Mesenchymal stem cell (in vitro differentiated cells and primary cell): ENCODE measurements around the gene GGN.
A peak's percentile ranks its signal among the peaks of the same experiment; 100 is the strongest.

Source experiments
- DNase-seq: peaks from one replicate; pipeline ENCODE4 v3.0.0-alpha.2; 2013
- H2AFZ ChIP-seq: one replicate; pipeline ENCODE4 v1.6.1; 2013; ENCODE audit warnings: low read depth, mild to moderate bottlenecking, control low read depth, inconsistent platforms, low read length, moderate library complexity
- H2AK5ac ChIP-seq: 2 replicates; pipeline ENCODE4 v1.6.1; 2013; ENCODE audit warnings: low read length, moderate library complexity, mild to moderate bottlenecking, inconsistent platforms; ENCODE audit not compliant: severe bottlenecking
- H2BK120ac ChIP-seq: one replicate; pipeline ENCODE4 v1.6.1; 2013; ENCODE audit warnings: low read depth, mild to moderate bottlenecking, inconsistent platforms, low read length, moderate library complexity
- H2BK12ac ChIP-seq, 2 experiments: one replicate each; pipeline ENCODE4 v1.6.1; 2013; ENCODE audit warnings: inconsistent platforms in 2 of 2, low read length in 2 of 2, mild to moderate bottlenecking in 2 of 2, moderate library complexity in 2 of 2, control low read depth in 1 of 2
- H2BK15ac ChIP-seq: one replicate; pipeline ENCODE4 v1.6.1; 2013; ENCODE audit warnings: mild to moderate bottlenecking, low read depth, inconsistent platforms; ENCODE audit not compliant: poor library complexity, severe bottlenecking
- H2BK5ac ChIP-seq: 2 replicates; pipeline ENCODE4 v1.6.1; 2013; ENCODE audit warnings: low read depth, mild to moderate bottlenecking, low read length, control low read depth, inconsistent platforms; ENCODE audit not compliant: poor library complexity, severe bottlenecking
- H3K14ac ChIP-seq, 2 experiments: one replicate each; pipeline ENCODE4 v1.6.1; 2013; ENCODE audit warnings: inconsistent platforms in 2 of 2, low read length in 2 of 2, control low read depth in 1 of 2, mild to moderate bottlenecking in 1 of 2, moderate library complexity in 1 of 2
- H3K18ac ChIP-seq, 2 experiments: one replicate each; pipeline ENCODE4 v1.6.1; 2013; ENCODE audit warnings: inconsistent platforms in 2 of 2, low read length in 2 of 2, control low read depth in 1 of 2, low read depth in 1 of 2, mild to moderate bottlenecking in 1 of 2
- H3K23ac ChIP-seq, 2 experiments: one replicate each; pipeline ENCODE4 v1.6.1; 2013; ENCODE audit warnings: inconsistent platforms in 2 of 2, low read length in 2 of 2, mild to moderate bottlenecking in 2 of 2, moderate library complexity in 2 of 2, control low read depth in 1 of 2
- H3K27ac ChIP-seq: 2 replicates; pipeline ENCODE4 v1.5.1; 2013; ENCODE audit warnings: mild to moderate bottlenecking, moderate library complexity, low read length, control low read depth, inconsistent platforms; ENCODE audit not compliant: poor library complexity, severe bottlenecking
- H3K27me3 ChIP-seq, 2 experiments: 2 replicates each; pipeline versions ENCODE4 v1.6.1 to v1.7.0; 2013; ENCODE audit warnings: low read length in 2 of 2, mild to moderate bottlenecking in 2 of 2, moderate library complexity in 2 of 2, control low read depth in 1 of 2, inconsistent platforms in 1 of 2; ENCODE audit not compliant: control insufficient read depth in 1 of 2, insufficient read depth in 1 of 2
- H3K36me3 ChIP-seq, 2 experiments: 2 replicates each; pipeline versions ENCODE4 v1.6.1 to v1.7.0; 2013; ENCODE audit warnings: low read length in 2 of 2, control low read depth in 1 of 2, inconsistent platforms in 1 of 2, low read depth in 1 of 2, mild to moderate bottlenecking in 1 of 2; ENCODE audit not compliant: insufficient read depth in 2 of 2, control insufficient read depth in 1 of 2
- H3K4ac ChIP-seq, 2 experiments: one replicate each; pipeline ENCODE4 v1.6.1; 2013; ENCODE audit warnings: inconsistent platforms in 2 of 2, low read length in 2 of 2, mild to moderate bottlenecking in 2 of 2, moderate library complexity in 2 of 2, control low read depth in 1 of 2, low read depth in 1 of 2
- H3K4me1 ChIP-seq: 2 replicates; pipeline ENCODE4 v1.6.1; 2013; ENCODE audit warnings: low read depth, low read length, control low read depth; ENCODE audit not compliant: control insufficient read depth, insufficient read depth
- H3K4me2 ChIP-seq: 2 replicates; pipeline ENCODE4 v1.6.1; 2013; ENCODE audit warnings: low read length, mild to moderate bottlenecking, inconsistent platforms; ENCODE audit not compliant: poor library complexity, severe bottlenecking
- H3K4me3 ChIP-seq, 2 experiments: 2 replicates each; pipeline versions ENCODE4 v1.5.1 to v1.7.0; 2013; ENCODE audit warnings: low read length in 2 of 2, mild to moderate bottlenecking in 2 of 2, control low read depth in 1 of 2, low read depth in 1 of 2; ENCODE audit not compliant: insufficient read depth in 1 of 2
- H3K79me1 ChIP-seq: replicated peaks from 2 replicates; pipeline ENCODE4 v1.6.1; 2013; ENCODE audit warnings: mild to moderate bottlenecking, control low read depth, low read length, inconsistent platforms; ENCODE audit not compliant: poor library complexity, severe bottlenecking
- H3K9ac ChIP-seq: 2 replicates; pipeline ENCODE4 v1.7.0; 2013; ENCODE audit warnings: mild to moderate bottlenecking, low read length, moderate library complexity
- H3K9me3 ChIP-seq: 2 replicates; pipeline ENCODE4 v1.7.0; 2013; ENCODE audit warnings: mild to moderate bottlenecking, low read length; ENCODE audit not compliant: control insufficient read depth
- H4K8ac ChIP-seq: one replicate; pipeline ENCODE4 v1.6.1; 2013; ENCODE audit warnings: inconsistent platforms, mild to moderate bottlenecking, low read length, moderate library complexity
- H4K91ac ChIP-seq: one replicate; pipeline ENCODE4 v1.6.1; 2013; ENCODE audit warnings: mild to moderate bottlenecking, low read length, inconsistent platforms
- WGBS: methylation state at CpG from one replicate; pipeline ENCODE4 v1.1.7; 2013; ENCODE audit warnings: mixed read lengths; 5-methylcytosine and 5-hydroxymethylcytosine counted together

Gene GGN

GRCh38 chr19:38361633-38362075 is 26.2 kb downstream of the GGN start:
- no peak overlapping the region for H3K27ac ChIP-seq
- H2BK5ac ChIP-seq: no peak overlapping the region
- no peak overlapping the region for H2BK120ac ChIP-seq
- peaks cover 13% of the 10 kb centered on the region for H3K4me1 ChIP-seq
- no peaks in the 10 kb centered on the region for H3K9me3 ChIP-seq
- H2AK5ac ChIP-seq: no peak overlapping the region
- H3K4ac ChIP-seq: no peak overlapping the region
- H4K91ac ChIP-seq: no peak overlapping the region
- H2AFZ ChIP-seq: peak overlapping the region; percentile 75
- peak overlapping the region in 1 of 2 experiments; percentile 26 for H3K14ac ChIP-seq
- H3K18ac ChIP-seq: no peak overlapping the region
- no peak overlapping the region for H2BK12ac ChIP-seq
- H3K79me1 ChIP-seq: no peaks in the 10 kb centered on the region
- H3K4me2 ChIP-seq: peak overlapping the region; percentile 100
- no peak overlapping the region for H4K8ac ChIP-seq
- WGBS: under 1% methylated on average over 35 of the region's 37 CpGs
- H3K36me3 ChIP-seq: no peaks in the 10 kb centered on the region
- DNase-seq: peak; percentile 83
- H3K27me3 ChIP-seq: peaks cover 38 to 60% of the 10 kb centered on the region in 2 experiments
- H3K23ac ChIP-seq: no peak overlapping the region
- H3K9ac ChIP-seq: no peak overlapping the region
- peak overlapping the region; percentile 73 to 77 for H3K4me3 ChIP-seq
- H2BK15ac ChIP-seq: no peak overlapping the region

- no peak overlapping the region for H2BK15ac ChIP-seq
- no peak overlapping the region for H3K4ac ChIP-seq
- H3K14ac ChIP-seq: no peak overlapping the region
- no peak overlapping the region for H4K8ac ChIP-seq
- no peak for DNase-seq
- no peak overlapping the region for H3K27ac ChIP-seq
- 23% methylated on average over 22 of the region's 23 CpGs for WGBS
- H3K4me2 ChIP-seq: peak overlapping the region; percentile 100
- peaks cover 13% of the 10 kb centered on the region for H3K4me1 ChIP-seq
- no peak overlapping the region for H4K91ac ChIP-seq
- no peaks in the 10 kb centered on the region for H3K9me3 ChIP-seq
- no peak overlapping the region for H3K23ac ChIP-seq
- peaks cover 44 to 61% of the 10 kb centered on the region in 2 experiments for H3K27me3 ChIP-seq
- no peak overlapping the region for H2AK5ac ChIP-seq
- H3K79me1 ChIP-seq: no peaks in the 10 kb centered on the region
- H3K4me3 ChIP-seq: peak overlapping the region; percentile 73 to 77
- no peak overlapping the region for H2BK120ac ChIP-seq
- no peak overlapping the region for H3K18ac ChIP-seq
- peak overlapping the region; percentile 54 for H2AFZ ChIP-seq
- no peaks in the 10 kb centered on the region for H3K36me3 ChIP-seq
- no peak overlapping the region for H3K9ac ChIP-seq
- no peak overlapping the region for H2BK5ac ChIP-seq
- no peak overlapping the region for H2BK12ac ChIP-seq
Measured at GRCh38 chr19:38360839-38361631, 26.8 kb downstream of the GGN start.

GRCh38 chr19:38360351-38360750 is 27.5 kb downstream of the GGN start:
- no peak overlapping the region for H2AFZ ChIP-seq
- H2BK120ac ChIP-seq: no peak overlapping the region
- H2BK15ac ChIP-seq: no peak overlapping the region
- no peak overlapping the region for H2AK5ac ChIP-seq
- H3K18ac ChIP-seq: no peak overlapping the region
- no peak overlapping the region for H2BK5ac ChIP-seq
- no peak overlapping the region for H3K9ac ChIP-seq
- H3K79me1 ChIP-seq: no peaks in the 10 kb centered on the region
- H3K27me3 ChIP-seq: peaks cover 44 to 63% of the 10 kb centered on the region in 2 experiments
- H3K4me3 ChIP-seq: no peak overlapping the region
- H3K36me3 ChIP-seq: no peaks in the 10 kb centered on the region
- H3K4me1 ChIP-seq: peaks cover 13% of the 10 kb centered on the region
- no peak overlapping the region for H4K8ac ChIP-seq
- H3K27ac ChIP-seq: no peak overlapping the region
- no peak overlapping the region for H3K4ac ChIP-seq
- no peak overlapping the region for H3K4me2 ChIP-seq
- no peak overlapping the region for H3K23ac ChIP-seq
- 90% methylated on average over 8 of the region's 9 CpGs for whole genome bisulfite sequencing
- no peak overlapping the region for H2BK12ac ChIP-seq
- H3K9me3 ChIP-seq: no peaks in the 10 kb centered on the region
- no peak overlapping the region for H4K91ac ChIP-seq
- no peak overlapping the region for H3K14ac ChIP-seq
- DNase-seq: no peak

DNA sequence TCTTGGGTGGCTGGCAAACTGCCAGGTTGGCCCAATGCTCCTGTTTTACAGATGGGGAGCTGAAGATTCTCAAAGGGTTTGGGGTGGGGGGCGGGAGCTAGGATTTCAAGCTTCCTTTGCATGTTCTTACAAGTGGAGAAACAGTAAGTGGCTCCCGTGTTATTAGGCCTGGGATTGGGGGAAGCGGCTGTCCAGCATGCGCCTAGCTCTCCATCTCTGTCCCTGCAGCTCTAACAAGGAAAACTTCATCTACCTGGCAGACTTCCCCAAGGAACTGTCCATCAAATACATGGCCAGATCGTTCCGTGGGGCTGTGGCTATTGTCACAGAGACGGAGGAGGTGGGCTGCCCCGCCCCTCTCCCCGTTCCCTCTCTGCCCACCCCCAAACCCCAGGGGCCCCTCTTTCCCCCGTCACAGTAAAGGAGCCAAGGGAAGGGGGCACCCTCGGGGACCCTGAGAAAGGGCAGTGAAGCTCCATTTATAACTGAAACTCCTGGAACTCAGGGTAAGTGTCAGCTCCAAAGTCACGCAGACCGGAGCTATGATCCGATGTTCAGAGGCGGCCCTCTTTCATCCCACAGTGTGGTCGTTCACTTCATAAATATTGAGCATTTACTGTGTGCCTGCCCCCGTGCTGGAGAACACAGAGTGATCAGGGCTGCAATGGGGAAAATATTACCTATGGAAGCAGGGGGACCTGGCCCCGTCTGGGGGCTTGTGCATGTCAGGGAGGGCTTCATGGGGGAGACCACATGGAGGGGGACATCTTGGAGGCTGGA is 28.4 kb downstream of the GGN start:
- no peak overlapping the region for H3K4ac ChIP-seq
- H2BK12ac ChIP-seq: no peak overlapping the region
- no peak overlapping the region for H2AK5ac ChIP-seq
- no peak overlapping the region for H3K18ac ChIP-seq
- H4K91ac ChIP-seq: no peak overlapping the region
- no peak overlapping the region for H4K8ac ChIP-seq
- no peak overlapping the region for H2BK15ac ChIP-seq
- H2AFZ ChIP-seq: no peak overlapping the region
- H2BK120ac ChIP-seq: no peak overlapping the region
- no peak overlapping the region for H3K4me3 ChIP-seq
- no peak overlapping the region for H3K9ac ChIP-seq
- H3K4me2 ChIP-seq: no peak overlapping the region
- DNase-seq: no peak
- no peak overlapping the region for H2BK5ac ChIP-seq
- no peaks in the 10 kb centered on the region for H3K79me1 ChIP-seq
- H3K14ac ChIP-seq: no peak overlapping the region
- H3K23ac ChIP-seq: no peak overlapping the region
- H3K36me3 ChIP-seq: no peaks in the 10 kb centered on the region
- peaks cover 13% of the 10 kb centered on the region for H3K4me1 ChIP-seq
- H3K27ac ChIP-seq: no peak overlapping the region
- no peaks in the 10 kb centered on the region for H3K9me3 ChIP-seq
- peaks cover 49 to 59% of the 10 kb centered on the region in 2 experiments for H3K27me3 ChIP-seq
- 59% methylated on average over 18 of the region's 18 CpGs for WGBS
